IMR-90 (cell line): Measurements from ENCODE around the gene KIF21A. TPM values are rescaled to one million over a fixed set of nuclear protein-coding genes. Genes with fewer than 3 reads are reported as not detected.

ENCODE experiments used
- ATAC-seq: fragments of 200-7000 bp; cut with Tn5 transposase; 2 replicates; pipeline ENCODE4 v1.9.1; 2020; ENCODE audit warnings: low read depth, mild to moderate bottlenecking, moderate library complexity
- BruUV-seq: library from RNA; stranded (reverse); fragments of 400-500 nt; replicated peaks from 2 replicates; lab custom pipeline; 2021; lab: Mats Ljungman, UMichigan
- CTCF ChIA-PET: fragments of 300-600 bp; formaldehyde crosslinking; extraction: SDS; loops from one replicate; lab custom pipeline; 2021; ENCODE audit warnings: antibody characterized with exemption; lab: Yijun Ruan, JAX
- POLR2A ChIA-PET: fragments of 300-600 bp; sonication (Branson Sonifier 250); formaldehyde crosslinking; loops from one replicate; lab custom pipeline; 2022; ENCODE audit warnings: antibody characterized with exemption; ENCODE audit not compliant: unreplicated experiment; lab: Charles Lee
- DNase-seq: peaks from one replicate; pipeline ENCODE4 v3.0.0; 2013
- H2AFZ ChIP-seq: replicated peaks from 2 replicates; pipeline ENCODE3; 2013; ENCODE audit warnings: low read length, mild to moderate bottlenecking; ENCODE audit not compliant: poor library complexity
- H2AK5ac ChIP-seq: 2 replicates; pipeline ENCODE4 v1.6.1; 2013; ENCODE audit warnings: low read depth, low read length, inconsistent platforms
- H2AK9ac ChIP-seq: replicated peaks from 2 replicates; pipeline ENCODE3; 2013; ENCODE audit warnings: mild to moderate bottlenecking, low read depth, low read length, moderate library complexity; ENCODE audit not compliant: poor library complexity
- H2BK120ac ChIP-seq: 2 replicates; pipeline ENCODE4 v1.6.1; 2013; ENCODE audit warnings: low read depth, low read length, inconsistent platforms
- H2BK15ac ChIP-seq: 3 replicates; pipeline ENCODE4 v1.6.1; 2013; ENCODE audit warnings: low read depth, low read length, inconsistent platforms
- H2BK20ac ChIP-seq: 2 replicates; pipeline ENCODE4 v1.6.1; 2013; ENCODE audit warnings: low read depth, mild to moderate bottlenecking, inconsistent platforms, low read length, moderate library complexity
- H2BK5ac ChIP-seq: 2 replicates; pipeline ENCODE4 v1.6.1; 2013; ENCODE audit warnings: mild to moderate bottlenecking, low read depth, low read length, inconsistent platforms; ENCODE audit not compliant: poor library complexity, severe bottlenecking
- H3K14ac ChIP-seq: replicated peaks from 2 replicates; pipeline ENCODE4 v1.6.1; 2013; ENCODE audit warnings: low read depth, low read length, inconsistent platforms
- H3K18ac ChIP-seq: 2 replicates; pipeline ENCODE4 v1.6.1; 2013; ENCODE audit warnings: low read depth, low read length, control low read depth
- H3K23ac ChIP-seq: 2 replicates; pipeline ENCODE4 v1.6.1; 2013; ENCODE audit warnings: low read depth, low read length, inconsistent platforms
- H3K27ac ChIP-seq: 2 replicates; pipeline ENCODE4 v1.5.1; 2013; ENCODE audit warnings: mild to moderate bottlenecking, control low read depth, low read length; ENCODE audit not compliant: insufficient read depth
- H3K27me3 ChIP-seq: 2 replicates; pipeline ENCODE4 v1.6.1; 2013; ENCODE audit warnings: low read length; ENCODE audit not compliant: control insufficient read depth, insufficient read depth
- H3K36me3 ChIP-seq: 2 replicates; pipeline ENCODE4 v1.6.1; 2013; ENCODE audit warnings: low read length, mixed read lengths; ENCODE audit not compliant: control insufficient read depth, insufficient read depth
- H3K4ac ChIP-seq: 2 replicates; pipeline ENCODE4 v1.6.1; 2013; ENCODE audit warnings: low read depth, low read length, inconsistent platforms
- H3K4me1 ChIP-seq: 2 replicates; pipeline ENCODE4 v1.6.1; 2013; ENCODE audit warnings: low read length, mixed read lengths; ENCODE audit not compliant: control insufficient read depth, insufficient read depth
- H3K4me2 ChIP-seq: 2 replicates; pipeline ENCODE4 v1.6.1; 2013; ENCODE audit warnings: low read depth, mild to moderate bottlenecking, control low read depth, low read length, moderate library complexity
- H3K4me3 ChIP-seq: 2 replicates; pipeline ENCODE4 v1.5.1; 2013; ENCODE audit warnings: low read depth, mild to moderate bottlenecking, control low read depth, low read length, moderate library complexity; ENCODE audit not compliant: insufficient read depth
- H3K56ac ChIP-seq: 2 replicates; pipeline ENCODE4 v1.6.1; 2013; ENCODE audit warnings: low read length, inconsistent platforms; ENCODE audit not compliant: insufficient read depth; ENCODE audit errors: extremely low read depth
- H3K79me1 ChIP-seq, 2 experiments: 2 replicates each; pipeline ENCODE4 v1.6.1; 2013; ENCODE audit warnings: low read length in 2 of 2, inconsistent platforms in 1 of 2, low read depth in 1 of 2
- H3K9ac ChIP-seq: 2 replicates; pipeline ENCODE4 v1.6.1; 2013; ENCODE audit warnings: low read depth, low read length, control low read depth
- H3K9me1 ChIP-seq: 2 replicates; pipeline ENCODE4 v1.6.1; 2013; ENCODE audit warnings: low read length, inconsistent platforms; ENCODE audit not compliant: insufficient read depth
- H3K9me3 ChIP-seq: 2 replicates; pipeline ENCODE4 v1.6.1; 2013; ENCODE audit warnings: low read length; ENCODE audit not compliant: control insufficient read depth, insufficient read depth
- H4K20me1 ChIP-seq: 2 replicates; pipeline ENCODE4 v1.6.1; 2013; ENCODE audit warnings: low read length, inconsistent platforms; ENCODE audit not compliant: insufficient read depth
- H4K5ac ChIP-seq: 2 replicates; pipeline ENCODE4 v1.6.1; 2013; ENCODE audit warnings: mild to moderate bottlenecking, low read depth, low read length, control low read depth
- H4K8ac ChIP-seq, 2 experiments: 2 replicates each; pipeline ENCODE4 v1.6.1; 2013; ENCODE audit warnings: low read depth in 2 of 2, low read length in 2 of 2, control low read depth in 1 of 2, inconsistent platforms in 1 of 2
- H4K91ac ChIP-seq: 2 replicates; pipeline ENCODE4 v1.6.1; 2013; ENCODE audit warnings: low read depth, low read length, inconsistent platforms; ENCODE audit not compliant: insufficient read depth
- BHLHE40 ChIP-seq: fragments of 150-350 bp; IDR thresholded peaks from 2 replicates; pipeline ENCODE4 v1.6.1; 2016; ENCODE audit warnings: mild to moderate bottlenecking, low read depth, low read length
- CHD1 ChIP-seq: IDR thresholded peaks from 2 replicates; pipeline ENCODE4 v1.6.1; 2012; ENCODE audit warnings: low read depth, low read length, improper control_type of control experiment
- MAFK ChIP-seq: IDR thresholded peaks from 2 replicates; pipeline ENCODE4 v1.6.1; 2012; ENCODE audit warnings: low read depth, low read length, improper control_type of control experiment
- MAZ ChIP-seq: IDR thresholded peaks from 2 replicates; pipeline ENCODE4 v1.6.1; 2012; ENCODE audit warnings: low read depth, mild to moderate bottlenecking, low read length, improper control_type of control experiment, moderate library complexity, borderline replicate concordance
- MXI1 ChIP-seq: IDR thresholded peaks from 2 replicates; pipeline ENCODE4 v1.6.1; 2012; ENCODE audit warnings: low read depth, mild to moderate bottlenecking, low read length, moderate library complexity, borderline replicate concordance
- NFE2L2 ChIP-seq: fragments of 150-350 bp; IDR thresholded peaks from 2 replicates; pipeline ENCODE4 v1.6.1; 2016; ENCODE audit warnings: low read depth, mild to moderate bottlenecking, low read length
- POLR2A ChIP-seq: IDR thresholded peaks from 2 replicates; pipeline ENCODE4 v1.6.1; 2012; ENCODE audit warnings: mild to moderate bottlenecking, low read depth, low read length
- RAD21 ChIP-seq: IDR thresholded peaks from 2 replicates; pipeline ENCODE4 v1.6.1; 2012; ENCODE audit warnings: low read length, improper control_type of control experiment
- RCOR1 ChIP-seq: IDR thresholded peaks from 2 replicates; pipeline ENCODE4 v1.6.1; 2012; ENCODE audit warnings: mild to moderate bottlenecking, low read length, improper control_type of control experiment; ENCODE audit not compliant: insufficient replicate concordance
- RFX5 ChIP-seq: IDR thresholded peaks from 2 replicates; pipeline ENCODE4 v1.8.0; 2012; ENCODE audit warnings: low read depth, mild to moderate bottlenecking, low read length, moderate library complexity
- SMC3 ChIP-seq: fragments of 150-350 bp; IDR thresholded peaks from 2 replicates; pipeline ENCODE4 v1.6.1; 2016; ENCODE audit warnings: low read depth, mild to moderate bottlenecking, antibody characterized with exemption, low read length, moderate library complexity
- WGBS, 2 experiments: methylation state at CpG; one replicate each; pipeline versions ENCODE4 v1.1.5 to v1.1.7; 2013; ENCODE audit warnings: missing lambda C conversion rate in 2 of 2; ENCODE audit not compliant: insufficient read length in 1 of 2; ENCODE audit errors: extremely low coverage in 2 of 2; 5-methylcytosine and 5-hydroxymethylcytosine counted together
- dilution Hi-C: fragments of 300-500 bp; cut with HindIII; formaldehyde crosslinking; loops from one replicate; pipeline ENCODE4 v1.14.3; 2018; ENCODE audit warnings: low sequenced_read_pairs; ENCODE audit not compliant: unreplicated experiment
- in situ Hi-C: fragments of 300-500 bp; cut with MboI; formaldehyde crosslinking; loops from 3 replicates; pipeline ENCODE4 v1.14.3; 2019; ENCODE audit warnings: low sequenced_read_pairs, inconsistent platforms, mixed read lengths
- intact Hi-C: fragments of 100-400 bp; cut with micrococcal nuclease; formaldehyde crosslinking; loops from 2 replicates; pipeline ENCODE4 v1.10.0; 2022
- polyA plus RNA-seq, 3 experiments: library from polyadenylated mRNA; depleted of rRNA; stranded (reverse); fragments of >200 nt; gene quantifications; 2 replicates each; pipeline ENCODE4 v1.2.3, GENCODE V29; 2012; ENCODE audit warnings: low replicate concordance in 1 of 3
- total RNA-seq: library from RNA; depleted of rRNA; stranded (reverse); fragments of >200 nt; gene quantifications from 2 replicates; pipeline ENCODE4 v1.2.3, GENCODE V29; 2012
- TF ChIP-seq, protein P1 (sequence below): fragments of 150-350 bp; IDR thresholded peaks from 2 replicates; pipeline ENCODE4 v1.6.1; 2017; ENCODE audit warnings: mild to moderate bottlenecking, antibody characterized with exemption, low read length, low read depth

The KIF21A gene
- total and polyA plus RNA-seq, 2 of the 4 experiments (the other 2 are of a cell fraction): 0.38 to 1.1 TPM

DNA sequence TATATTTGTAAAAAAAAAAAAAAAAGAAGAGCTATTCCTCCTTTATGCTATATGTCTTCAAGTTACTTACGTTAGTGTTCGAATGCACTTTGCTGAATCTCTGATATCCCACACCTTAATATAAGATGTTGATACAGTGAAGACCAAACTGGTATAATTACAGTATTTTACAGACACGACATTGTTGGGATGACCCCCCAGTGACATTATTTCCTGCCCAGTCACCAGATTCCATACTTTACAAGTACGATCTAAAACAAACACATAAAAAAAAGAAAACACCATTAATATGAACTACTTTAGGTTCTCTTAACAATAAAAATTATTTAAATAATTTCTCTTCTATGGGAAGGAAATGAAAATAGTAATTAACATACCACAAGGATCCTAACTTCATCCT lies 133.4 kb downstream of the KIF21A start:
- H3K23ac ChIP-seq: no peak overlapping the region
- intact Hi-C loops: no loop called here
- no peaks in the 10 kb centered on the region for H3K4me1 ChIP-seq
- H3K9me1 ChIP-seq: no peaks in the 10 kb centered on the region
- dilution Hi-C loops: no loop called here
- ChIA-PET CTCF (no interaction called here), POLR2A (no interaction called here)
- no CpG with 5 or more reads among the region's 4 CpGs for WGBS, 2 experiments
- no peak overlapping the region for H4K5ac ChIP-seq
- no peak overlapping the region for H2AK5ac ChIP-seq
- no peak overlapping the region for H2AFZ ChIP-seq
- H2BK5ac ChIP-seq: no peak overlapping the region
- H3K4ac ChIP-seq: no peak overlapping the region
- no peak overlapping the region for H4K8ac ChIP-seq
- H2BK15ac ChIP-seq: no peak overlapping the region
- H3K14ac ChIP-seq: no peak overlapping the region
- DNase-seq (no peak), ATAC-seq (no peak)
- H3K56ac ChIP-seq: no peak overlapping the region
- H4K91ac ChIP-seq: no peak overlapping the region
- no peak overlapping the region for H2BK20ac ChIP-seq
- no peak overlapping the region for H2AK9ac ChIP-seq
- no peaks in the 10 kb centered on the region for H3K36me3 ChIP-seq
- in situ Hi-C loops: loop anchor here (25.0 kb wide), 2 partner anchors 303 to 803 kb away; partner anchors contain the start of genes ABCD2 and SLC2A13
- no TSS peak for BruUV-seq
- no peaks in the 10 kb centered on the region for H3K9me3 ChIP-seq
- H3K4me2 ChIP-seq: no peak overlapping the region
- H3K4me3 ChIP-seq: no peak overlapping the region
- H3K27me3 ChIP-seq: no peaks in the 10 kb centered on the region
- H3K27ac ChIP-seq: no peak overlapping the region
- TF ChIP-seq CHD1: no peak
- TF ChIP-seq RFX5: no peak
- TF ChIP-seq, protein P1, sequence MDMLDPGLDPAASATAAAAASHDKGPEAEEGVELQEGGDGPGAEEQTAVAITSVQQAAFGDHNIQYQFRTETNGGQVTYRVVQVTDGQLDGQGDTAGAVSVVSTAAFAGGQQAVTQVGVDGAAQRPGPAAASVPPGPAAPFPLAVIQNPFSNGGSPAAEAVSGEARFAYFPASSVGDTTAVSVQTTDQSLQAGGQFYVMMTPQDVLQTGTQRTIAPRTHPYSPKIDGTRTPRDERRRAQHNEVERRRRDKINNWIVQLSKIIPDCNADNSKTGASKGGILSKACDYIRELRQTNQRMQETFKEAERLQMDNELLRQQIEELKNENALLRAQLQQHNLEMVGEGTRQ: no peak
- no peak for TF ChIP-seq BHLHE40
- no peak for TF ChIP-seq MXI1
- no peak for TF ChIP-seq NFE2L2
- no peak for TF ChIP-seq MAFK
- no peak for TF ChIP-seq POLR2A
- TF ChIP-seq SMC3: no peak
- no peak for TF ChIP-seq MAZ
- TF ChIP-seq RAD21: no peak
- TF ChIP-seq RCOR1: no peak
- no peak overlapping the region for H2BK120ac ChIP-seq
- H3K18ac ChIP-seq: no peak overlapping the region
- no peaks in the 10 kb centered on the region for H4K20me1 ChIP-seq
- no peaks in the 10 kb centered on the region for H3K79me1 ChIP-seq
- no peak overlapping the region for H3K9ac ChIP-seq
